NCI-H1436 (cell line): ENCODE measurements around the gene LCK.
"Not testable (repeated sequence)": the region's sequence is repeated elsewhere in the genome, so short reads cannot be mapped to it uniquely, and the experiment has no call there.

ENCODE experiments used
- DNase-seq: peaks from one replicate; lab custom pipeline; 2025; lab: John Stamatoyannopoulos, UW

The LCK gene

GRCh38 chr1:32273391-32274208, 22.5 kb downstream of the LCK start:
- peak; percentile 88 for DNase-seq

- DNase-seq: no peak
These were observed 23.7 kb downstream of the LCK start for GRCh38 chr1:32274646-32275340.

GRCh38 chr1:32275424-32275823, 24.4 kb downstream of the LCK start:
- no peak for DNase-seq

GRCh38 chr1:32276032-32276782, 25.1 kb downstream of the LCK start:
- DNase-seq: no peak

GRCh38 chr1:32284777-32285176, 33.7 kb downstream of the LCK start:
- DNase-seq: not testable (repeated sequence)

DNA sequence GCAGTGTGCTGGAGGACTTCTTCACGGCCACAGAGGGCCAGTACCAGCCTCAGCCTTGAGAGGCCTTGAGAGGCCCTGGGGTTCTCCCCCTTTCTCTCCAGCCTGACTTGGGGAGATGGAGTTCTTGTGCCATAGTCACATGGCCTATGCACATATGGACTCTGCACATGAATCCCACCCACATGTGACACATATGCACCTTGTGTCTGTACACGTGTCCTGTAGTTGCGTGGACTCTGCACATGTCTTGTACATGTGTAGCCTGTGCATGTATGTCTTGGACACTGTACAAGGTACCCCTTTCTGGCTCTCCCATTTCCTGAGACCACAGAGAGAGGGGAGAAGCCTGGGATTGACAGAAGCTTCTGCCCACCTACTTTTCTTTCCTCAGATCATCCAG, 34.6 kb downstream of the LCK start:
- DNase-seq: no peak

- no peak for DNase-seq
These were observed 35.7 kb downstream of the LCK start for GRCh38 chr1:32286763-32287162.

GRCh38 chr1:32289256-32289655, 38.2 kb downstream of the LCK start:
- no peak for DNase-seq

DNA sequence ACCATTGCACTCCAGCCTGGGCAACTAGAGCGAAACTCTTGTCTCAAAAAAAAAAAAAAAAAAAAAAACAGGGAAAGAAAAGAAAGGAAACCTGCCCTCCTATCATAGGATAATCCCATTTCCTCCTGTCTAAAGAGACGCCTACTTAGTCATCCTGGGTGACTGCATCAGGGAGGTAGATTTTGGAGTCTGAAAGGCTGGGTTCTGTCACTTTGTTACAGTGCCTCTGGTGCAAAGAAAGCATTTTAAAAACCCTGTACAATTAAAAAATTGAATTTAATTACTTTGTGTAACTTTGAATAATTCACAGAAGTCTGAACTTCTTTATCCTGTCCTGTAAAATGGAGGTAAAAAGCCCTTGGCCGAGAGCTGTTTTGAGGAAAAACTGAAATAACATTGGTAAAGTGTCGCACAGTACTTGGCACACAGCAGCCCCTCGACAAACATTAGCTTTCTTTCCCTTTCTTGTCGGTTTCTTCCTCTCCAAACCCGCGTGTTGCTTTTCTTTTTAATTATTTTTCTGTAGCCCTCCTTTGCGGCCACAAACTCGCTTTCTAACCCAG, 40.2 kb downstream of the LCK start:
- DNase-seq: no peak

DNA sequence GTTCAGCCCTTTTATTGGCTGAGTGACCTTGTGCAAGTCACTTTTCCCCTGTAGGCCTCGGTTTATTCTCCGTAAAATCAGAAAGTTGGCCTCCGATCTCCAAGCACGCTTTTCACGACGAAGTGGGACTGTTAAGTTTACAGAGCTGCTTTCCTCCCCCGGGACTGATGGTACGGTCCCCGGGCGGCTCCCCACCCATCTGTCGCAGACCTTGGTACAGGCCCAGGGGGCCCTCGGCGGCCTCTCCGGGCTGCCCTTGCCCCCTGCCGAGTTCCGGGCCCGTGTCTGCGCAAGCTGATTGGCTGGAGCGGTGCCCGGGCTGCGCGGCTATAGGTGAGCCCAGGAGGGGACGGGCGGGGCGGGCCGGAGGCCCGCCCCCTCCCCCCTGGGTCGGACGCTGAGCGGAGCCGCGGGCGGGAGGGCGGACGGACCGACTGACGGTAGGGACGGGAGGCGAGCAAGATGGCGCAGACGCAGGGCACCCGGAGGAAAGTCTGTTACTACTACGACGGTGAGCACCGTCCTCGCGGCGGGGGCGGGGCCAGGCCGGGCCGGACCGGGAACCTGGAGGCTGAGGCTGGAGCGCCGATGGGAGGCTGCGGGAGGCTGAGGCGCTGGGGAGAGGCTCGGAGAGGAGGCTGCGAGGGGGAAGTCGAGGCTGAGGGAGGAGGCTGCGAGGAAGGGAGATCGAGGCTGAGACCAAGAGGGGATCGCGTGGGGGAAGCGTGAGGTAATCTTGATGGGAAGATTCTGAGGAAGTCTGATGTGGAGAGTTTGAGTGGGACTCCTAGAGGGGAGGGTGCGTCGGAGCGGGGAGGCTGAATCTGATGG, 40.9 kb downstream of the LCK start, which contains the start of gene HDAC1:
Gene HDAC1 (plus strand): TSS at position 376 of the 831 bp plus-strand sequence. CDS start 87 bp downstream, at position 463.
- DNase-seq: peak; percentile 93

DNA sequence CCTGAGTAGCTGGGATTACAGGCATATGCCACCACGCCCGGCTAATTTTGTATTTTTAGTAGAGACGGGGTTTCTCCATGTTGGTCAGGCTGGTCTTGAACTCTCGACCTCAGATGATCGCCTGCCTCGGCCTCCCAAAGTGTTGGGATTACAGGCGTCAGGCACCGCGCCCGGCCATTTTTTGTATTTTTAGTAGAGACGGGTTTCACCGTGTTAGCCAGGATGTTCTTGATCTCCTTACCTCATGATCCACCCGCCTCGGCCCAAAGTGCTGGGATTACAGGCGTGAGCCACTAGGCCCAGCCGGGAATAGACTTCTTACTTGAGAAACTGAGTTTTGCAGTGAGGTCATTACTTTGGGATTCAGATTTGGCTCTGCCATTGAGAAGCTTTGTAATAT, 47.1 kb downstream of the LCK start:
- not testable (repeated sequence) for DNase-seq

DNA sequence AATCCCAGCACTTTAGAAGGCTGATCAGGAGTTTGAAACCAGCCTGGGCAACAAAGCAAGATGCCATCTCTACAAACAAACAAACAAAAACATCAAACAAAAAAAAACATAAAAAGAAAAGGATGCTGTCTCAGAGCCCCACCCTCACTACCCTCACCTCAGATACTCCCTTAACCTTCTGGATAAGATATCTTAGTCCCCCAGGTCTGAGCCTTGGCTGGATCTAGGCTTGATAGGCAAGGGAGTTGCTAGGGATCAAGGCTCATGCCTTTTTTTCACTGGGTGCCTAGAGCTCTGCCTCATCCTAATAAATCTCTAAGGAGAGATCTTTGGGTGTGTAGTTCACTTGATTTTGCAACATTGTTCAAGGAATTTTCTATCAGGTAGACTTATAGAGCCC, 48.3 kb downstream of the LCK start:
- DNase-seq: no peak

- no peak for DNase-seq
These were observed 52.3 kb downstream of the LCK start for GRCh38 chr1:32303358-32303757.

DNA sequence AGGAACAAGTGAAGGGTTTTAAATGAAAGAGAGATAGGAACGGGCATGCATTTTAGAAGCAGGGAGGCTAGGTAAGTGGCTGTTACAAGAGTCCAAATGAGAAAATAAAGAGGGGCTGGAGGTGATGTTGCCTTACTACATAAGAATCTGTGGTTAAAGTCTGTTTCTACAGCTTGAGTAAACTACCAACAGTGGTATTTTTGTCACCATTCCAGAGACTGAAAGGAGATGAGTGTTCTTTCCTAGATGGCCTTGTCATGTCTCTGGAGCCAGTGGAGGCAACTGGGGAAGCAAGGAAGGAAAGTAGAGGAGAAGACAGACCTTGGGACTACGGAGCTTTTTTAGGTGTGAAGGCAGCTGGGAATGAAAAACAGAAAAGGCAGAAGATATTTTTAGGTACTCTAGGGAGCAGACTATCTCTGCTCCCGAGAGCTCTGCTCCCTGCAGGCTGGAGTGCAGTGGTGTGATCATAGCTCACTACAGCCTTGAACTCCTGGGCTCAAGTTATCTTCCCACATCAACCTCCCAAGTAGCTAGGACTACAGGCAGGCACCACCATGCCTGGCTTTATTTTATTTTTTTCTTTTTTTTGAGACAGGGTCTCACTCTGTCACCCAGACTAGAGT, 53.0 kb downstream of the LCK start:
- no peak for DNase-seq

GRCh38 chr1:32305310-32305709, 54.2 kb downstream of the LCK start:
- DNase-seq: no peak

DNA sequence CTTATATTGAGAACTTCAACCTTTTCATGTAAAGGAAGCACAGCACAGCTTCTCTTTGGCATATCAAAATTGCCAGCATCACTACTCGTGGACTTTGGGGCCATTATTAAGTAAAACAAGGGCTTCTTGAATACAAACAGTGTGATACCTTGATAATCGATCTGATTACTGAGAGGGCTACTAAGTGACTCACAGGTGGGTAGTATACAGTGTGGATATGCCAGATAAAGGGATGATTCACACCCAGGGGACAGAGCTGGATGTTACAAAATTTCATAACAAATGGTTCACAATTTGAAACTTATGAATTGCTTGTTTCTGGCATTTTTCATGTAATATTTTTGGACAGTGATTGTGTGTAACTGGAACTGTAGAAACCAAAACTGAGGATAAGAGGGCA, 56.3 kb downstream of the LCK start:
- DNase-seq: no peak

DNA sequence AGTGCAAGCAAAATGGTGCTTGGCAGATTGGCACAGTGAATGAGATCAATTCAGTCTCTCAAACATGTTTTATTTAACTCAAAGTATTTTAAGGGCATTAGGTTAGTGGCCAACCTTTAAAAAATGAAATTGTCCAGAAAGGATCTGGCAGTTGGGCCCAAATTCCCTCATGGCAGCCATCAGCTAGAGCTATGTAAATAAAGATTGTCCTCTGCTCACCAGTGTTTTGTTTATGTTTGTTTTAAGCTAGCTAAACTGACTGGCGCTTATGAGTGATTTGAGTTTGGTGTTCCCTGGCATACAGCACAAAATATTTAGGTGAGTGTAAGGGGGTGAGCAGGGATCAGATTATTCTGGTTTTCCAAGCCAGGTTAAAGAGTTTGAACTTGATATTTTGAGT, 58.9 kb downstream of the LCK start:
- no peak for DNase-seq

DNA sequence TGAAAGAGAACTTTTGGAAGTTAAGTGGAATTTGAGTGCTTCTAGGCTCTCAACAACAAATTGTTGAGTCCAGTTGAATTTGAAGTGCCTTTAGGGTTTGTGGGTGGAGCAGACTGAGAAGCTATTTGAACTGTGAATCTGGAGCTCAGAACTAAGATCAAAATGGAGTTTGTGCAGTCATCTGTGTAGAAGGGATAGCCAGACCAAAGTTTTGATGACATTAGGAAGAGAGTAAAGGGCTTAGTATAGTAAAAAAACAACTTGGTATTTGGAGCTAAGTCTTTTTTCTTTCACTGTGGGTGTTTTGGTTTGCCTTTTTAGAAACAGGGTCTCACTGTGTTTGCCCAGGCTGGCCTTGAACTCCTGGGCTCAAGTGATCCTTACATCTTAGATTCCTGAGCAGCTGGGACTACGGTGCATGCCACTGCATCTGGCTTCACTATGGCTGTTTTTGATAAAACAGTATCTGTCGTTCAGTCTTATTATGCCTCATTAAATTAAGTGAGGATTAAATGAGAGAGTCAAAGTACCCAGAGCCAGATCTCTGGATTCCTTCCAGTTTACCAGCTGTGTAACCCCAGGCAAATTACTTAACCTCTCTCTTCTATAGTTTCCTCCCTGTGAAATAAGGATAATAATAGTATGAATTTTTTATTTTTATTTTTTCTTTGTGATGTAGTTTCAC, 60.8 kb downstream of the LCK start:
- no peak for DNase-seq

- no peak for DNase-seq
These were observed 65.8 kb downstream of the LCK start for GRCh38 chr1:32316903-32317277.

GRCh38 chr1:32318127-32318869, 67.2 kb downstream of the LCK start:
- DNase-seq: no peak
